HL-60/S4 (cell line): ENCODE data around the gene TOMM70.
"Not testable (repeated sequence)": the region's sequence is repeated elsewhere in the genome, so short reads cannot be mapped to it uniquely, and the experiment has no call there.

Source experiments
- in situ Hi-C: fragments of 300-500 bp; cut with MboI; formaldehyde crosslinking; loops from 2 replicates; pipeline ENCODE4 v1.14.3; 2022; ENCODE audit warnings: low sequenced_read_pairs

Gene TOMM70

DNA sequence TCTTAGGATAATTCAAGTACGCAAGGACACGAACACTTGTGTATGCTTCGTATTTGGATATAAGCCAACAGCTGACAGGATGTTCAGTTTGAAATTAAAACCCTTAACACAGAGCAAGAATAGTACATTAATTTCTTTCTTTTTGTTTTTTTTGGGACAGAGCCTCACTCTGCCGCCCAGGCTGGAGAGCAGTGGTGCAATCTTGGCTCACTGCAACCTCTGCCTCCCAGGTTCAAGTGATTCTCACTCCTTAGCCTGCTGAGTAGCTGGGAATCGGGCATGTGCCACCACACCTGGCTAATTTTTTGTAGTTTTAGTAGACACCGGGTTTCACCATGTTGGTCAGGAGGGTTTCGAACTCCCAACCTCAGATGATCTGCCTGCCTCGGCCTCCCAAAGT is 32.4 kb downstream of the TOMM70 start:
- in situ Hi-C loops: no loop called here

- in situ Hi-C loops: no loop called here
Observed at GRCh38 chr3:100366424-100366823, 34.5 kb downstream of the TOMM70 start.

GRCh38 chr3:100364421-100364820 is 36.5 kb downstream of the TOMM70 start:
- in situ Hi-C loops: no loop called here

- in situ Hi-C loops: no loop called here
Observed at GRCh38 chr3:100361897-100362296, 39.0 kb downstream of the TOMM70 start.

- in situ Hi-C loops: no loop called here
Observed at GRCh38 chr3:100360757-100361496, 40.0 kb downstream of the TOMM70 start.

GRCh38 chr3:100359035-100359434 is 41.9 kb downstream of the TOMM70 start:
- in situ Hi-C loops: no loop called here

- in situ Hi-C loops: no loop called here
Observed at GRCh38 chr3:100358413-100358812, 42.5 kb downstream of the TOMM70 start.

DNA sequence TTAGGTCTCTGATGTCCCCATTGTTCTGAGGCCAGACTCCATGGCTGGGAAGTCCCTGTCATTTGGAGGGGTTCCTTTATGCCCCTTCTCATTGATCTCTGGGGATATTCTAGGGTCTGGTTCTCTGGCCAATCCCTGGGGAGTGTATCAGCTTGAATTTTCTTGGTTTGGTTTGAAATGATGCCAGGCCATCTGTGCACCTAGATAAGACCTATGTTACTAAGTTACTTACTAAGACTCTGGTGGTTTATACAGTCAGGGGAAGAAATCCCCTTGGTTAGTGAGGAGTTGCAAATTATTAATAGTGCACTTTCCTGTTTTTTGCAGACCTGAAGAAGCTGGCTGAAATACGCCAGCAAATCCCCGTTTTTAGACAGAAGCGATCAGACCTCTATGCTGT is 46.0 kb downstream of the TOMM70 start:
- in situ Hi-C loops: no loop called here

DNA sequence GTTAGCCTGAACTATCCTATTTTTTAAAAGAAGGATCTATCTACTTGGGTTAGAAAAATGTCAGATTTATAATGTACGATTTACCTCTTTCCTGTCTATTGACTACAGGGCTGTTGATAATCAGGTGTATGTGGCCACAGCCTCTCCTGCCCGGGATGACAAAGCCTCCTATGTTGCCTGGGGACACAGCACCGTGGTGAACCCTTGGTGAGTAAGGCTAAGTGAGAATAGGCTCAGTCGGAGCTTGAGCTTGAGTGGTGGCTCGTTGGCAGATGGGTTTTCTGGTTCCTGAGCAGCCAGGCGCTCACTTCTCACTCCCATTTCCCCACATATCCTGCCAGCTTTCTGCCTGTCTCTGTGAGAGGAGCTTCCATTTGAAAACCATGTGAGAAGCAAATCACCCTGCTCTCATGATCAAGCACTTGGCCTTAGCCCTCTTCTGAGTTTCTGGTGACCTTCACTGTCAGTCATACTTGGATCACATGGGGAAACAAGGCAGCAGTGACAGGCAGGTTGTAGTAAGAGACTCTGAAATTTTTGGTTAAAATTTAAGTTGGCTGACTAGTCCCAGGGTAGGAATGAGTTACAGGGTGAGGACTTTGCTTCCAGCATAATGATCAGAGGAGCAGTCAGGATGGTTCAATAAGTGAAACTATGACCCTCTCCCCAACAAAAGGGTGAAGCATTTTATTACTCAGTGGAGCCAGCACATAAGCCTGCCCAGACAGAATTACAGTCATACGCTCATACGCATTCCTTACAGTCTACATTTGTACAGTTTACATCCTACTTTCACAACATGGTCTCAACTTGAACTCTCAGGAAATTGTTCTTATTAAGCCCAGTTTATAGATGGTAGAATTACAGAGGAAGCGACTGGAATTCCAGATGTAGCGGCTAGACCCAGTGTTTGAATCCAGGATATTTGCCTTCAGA is 48.3 kb downstream of the TOMM70 start:
- in situ Hi-C loops: no loop called here

GRCh38 chr3:100351770-100352169 is 49.1 kb downstream of the TOMM70 start:
- in situ Hi-C loops: not testable (repeated sequence)

DNA sequence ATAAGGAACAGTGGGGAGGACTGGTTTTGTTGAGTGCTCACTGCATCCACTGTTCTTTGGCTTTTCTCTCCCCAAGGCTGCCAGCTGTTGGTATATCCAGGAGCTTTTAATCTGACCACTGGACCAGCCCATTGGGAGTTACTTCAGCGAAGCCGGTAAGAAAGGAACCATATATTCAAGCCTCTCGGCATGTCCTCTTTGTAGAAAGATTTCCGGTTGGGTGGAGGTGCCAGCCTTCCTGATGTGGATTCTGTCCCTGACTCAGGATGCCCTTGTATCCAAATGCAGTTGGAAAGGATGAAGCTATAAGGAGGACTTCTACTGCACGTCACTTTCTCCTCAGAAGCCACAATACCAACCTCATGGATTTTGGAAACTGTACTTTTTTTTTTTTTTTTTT is 52.2 kb downstream of the TOMM70 start:
- in situ Hi-C loops: loop anchor here (25.0 kb wide), 1 partner anchor 239 kb away; no protein-coding TSS in a partner anchor

DNA sequence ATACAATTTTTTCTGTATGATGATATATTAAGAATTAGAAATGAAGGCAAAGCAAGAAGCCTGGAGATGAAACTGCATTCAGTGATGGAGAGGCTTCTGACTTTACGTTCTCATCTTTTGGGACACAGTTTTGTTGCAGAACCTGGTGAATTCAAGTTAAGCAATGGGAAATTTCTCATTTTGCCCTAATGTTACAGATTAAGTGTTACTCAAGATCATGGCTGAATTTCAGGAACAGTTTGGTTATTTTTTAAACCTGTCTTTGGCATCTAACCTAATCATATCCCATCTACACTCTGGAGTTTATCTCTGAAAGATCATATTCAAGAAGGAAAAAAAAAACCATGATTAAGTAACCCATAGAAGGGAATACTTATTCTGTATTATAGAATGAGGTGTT is 60.4 kb downstream of the TOMM70 start:
- in situ Hi-C loops: loop anchor here (25.0 kb wide), 1 partner anchor 247 kb away; no protein-coding TSS in a partner anchor

- in situ Hi-C loops: loop anchor here (25.0 kb wide), 1 partner anchor 248 kb away; no protein-coding TSS in a partner anchor
Observed at GRCh38 chr3:100339786-100340185, 61.1 kb downstream of the TOMM70 start.

- in situ Hi-C loops: loop anchor here (25.0 kb wide), 1 partner anchor 248 kb away; no protein-coding TSS in a partner anchor
Observed at GRCh38 chr3:100338911-100339310, 62.0 kb downstream of the TOMM70 start.

- in situ Hi-C loops: loop anchor here (25.0 kb wide), 1 partner anchor 251 kb away; no protein-coding TSS in a partner anchor
Observed at GRCh38 chr3:100336229-100336628, 64.7 kb downstream of the TOMM70 start.

GRCh38 chr3:100335434-100335833 is 65.5 kb downstream of the TOMM70 start:
- in situ Hi-C loops: loop anchor here (25.0 kb wide), 1 partner anchor 252 kb away; no protein-coding TSS in a partner anchor

- in situ Hi-C loops: loop anchor here (25.0 kb wide), 1 partner anchor 253 kb away; no protein-coding TSS in a partner anchor
Observed at GRCh38 chr3:100334488-100335351, 66.2 kb downstream of the TOMM70 start, which contains the start of gene NIT2. NIT2 (plus strand) TSS chr3:100334757; CDS start chr3:100334792, 35 bp downstream.

- in situ Hi-C loops: loop anchor here (25.0 kb wide), 1 partner anchor 253 kb away; no protein-coding TSS in a partner anchor
Observed at GRCh38 chr3:100333970-100334487, 66.9 kb downstream of the TOMM70 start.

DNA sequence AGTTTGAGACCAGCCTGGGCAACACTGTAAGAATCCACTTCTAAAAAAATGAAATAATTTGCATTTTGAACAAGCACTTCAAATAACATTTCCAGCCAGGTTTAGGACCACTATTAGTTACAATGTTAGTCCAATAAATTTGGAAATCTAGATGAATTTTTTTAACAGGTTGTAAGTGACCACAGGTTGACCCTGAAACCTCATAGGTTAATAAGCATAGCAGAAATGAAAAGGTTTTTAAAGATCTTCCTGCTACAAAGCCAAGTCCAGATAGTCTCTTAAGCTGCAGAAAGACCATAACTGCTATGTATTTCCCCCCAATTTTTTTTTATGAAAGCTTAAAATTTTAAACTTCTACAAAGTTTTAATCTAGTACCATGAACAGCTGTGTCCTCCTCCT is 67.8 kb downstream of the TOMM70 start:
- in situ Hi-C loops: loop anchor here (25.0 kb wide), 1 partner anchor 254 kb away; no protein-coding TSS in a partner anchor

- in situ Hi-C loops: loop anchor here (25.0 kb wide), 1 partner anchor 256 kb away; no protein-coding TSS in a partner anchor
Observed at GRCh38 chr3:100331660-100332059, 69.2 kb downstream of the TOMM70 start.
